GM19328 (cell line): ENCODE results near the gene LRIT3.
"Not testable (repeated sequence)": the region's sequence is repeated elsewhere in the genome, so short reads cannot be mapped to it uniquely, and the experiment has no call there.

ENCODE experiments used
- ATAC-seq: cut with Tn5 transposase; IDR thresholded peaks from one replicate; pipeline ENCODE4 v1.9.1; 2021; ENCODE audit warnings: mild to moderate bottlenecking, moderate library complexity; ENCODE audit not compliant: unreplicated experiment

Gene LRIT3

GRCh38 chr4:109848501-109848900, 594 bp downstream of the LRIT3 start:
- no peak for ATAC-seq

GRCh38 chr4:109850601-109851000, 2.7 kb downstream of the LRIT3 start:
- ATAC-seq = no peak

DNA sequence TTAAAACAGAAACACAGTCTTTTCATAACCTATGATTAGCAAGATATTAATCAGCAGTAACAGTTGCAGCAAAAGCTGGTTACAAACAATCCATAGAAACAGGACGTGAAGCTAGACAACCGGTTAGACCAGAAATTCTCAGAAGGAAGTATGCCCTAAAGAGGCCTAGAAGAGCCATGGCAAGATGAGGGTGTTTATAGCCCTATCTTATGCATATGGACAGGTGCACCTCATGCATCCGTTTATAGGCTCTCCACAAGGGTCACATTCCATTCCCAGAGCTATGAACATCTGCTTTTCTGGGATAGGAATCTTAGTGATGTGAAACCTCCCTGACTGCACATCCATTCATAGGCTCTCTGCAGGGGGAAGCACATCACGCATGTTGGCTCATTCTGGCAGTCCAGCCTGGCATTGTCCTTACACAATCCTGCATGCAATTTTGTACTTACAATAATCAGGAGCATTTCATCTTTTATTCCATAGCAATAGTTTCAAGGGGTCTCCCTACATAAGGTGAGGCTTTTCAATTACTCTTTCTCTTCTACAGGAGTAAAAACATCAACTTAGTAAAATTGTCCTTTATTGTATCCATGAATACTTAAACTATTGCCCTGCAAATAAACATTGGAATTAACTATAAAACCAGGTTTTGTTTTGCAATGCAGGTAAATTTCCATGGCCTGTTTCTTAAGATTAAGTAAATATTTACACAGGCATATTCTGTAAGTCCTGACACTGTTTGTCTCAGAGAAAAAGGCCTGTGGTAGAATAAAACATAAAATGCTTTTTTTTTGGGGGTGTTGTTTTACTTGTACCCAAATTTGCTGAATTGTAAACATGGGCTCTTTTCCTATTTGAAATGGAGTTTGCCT, 11.8 kb downstream of the LRIT3 start:
- not testable (repeated sequence) for ATAC-seq

- ATAC-seq = no peak
Observed at GRCh38 chr4:109861271-109861670, 13.4 kb downstream of the LRIT3 start.

DNA sequence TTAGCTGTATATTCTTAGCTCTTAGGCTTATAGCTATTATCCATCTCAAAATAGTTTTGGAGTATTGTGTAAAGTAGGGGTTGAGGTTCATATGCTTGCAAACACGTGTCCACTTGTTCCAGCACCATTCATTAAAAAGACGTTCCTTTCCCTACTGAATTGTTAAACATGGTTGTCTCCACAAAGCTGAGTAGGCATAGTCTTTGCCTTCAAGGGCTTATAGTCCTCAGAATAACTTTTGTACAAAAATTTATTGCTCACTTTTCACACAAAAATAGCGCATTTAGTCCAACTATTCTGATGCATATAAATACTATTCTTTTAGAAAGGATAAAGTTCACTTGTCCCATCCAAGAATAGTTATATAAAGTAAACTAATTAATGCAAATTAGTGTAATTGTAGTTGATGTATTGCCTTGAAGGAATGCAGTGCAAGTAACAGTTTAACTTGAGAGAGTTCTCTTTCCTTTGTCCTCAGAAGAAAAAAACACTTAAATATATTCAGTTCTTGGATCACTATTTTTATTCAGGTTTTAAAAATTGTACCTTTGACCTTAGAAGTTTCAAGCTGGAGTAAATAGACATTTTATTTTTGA, 14.1 kb downstream of the LRIT3 start:
- ATAC-seq = no peak

DNA sequence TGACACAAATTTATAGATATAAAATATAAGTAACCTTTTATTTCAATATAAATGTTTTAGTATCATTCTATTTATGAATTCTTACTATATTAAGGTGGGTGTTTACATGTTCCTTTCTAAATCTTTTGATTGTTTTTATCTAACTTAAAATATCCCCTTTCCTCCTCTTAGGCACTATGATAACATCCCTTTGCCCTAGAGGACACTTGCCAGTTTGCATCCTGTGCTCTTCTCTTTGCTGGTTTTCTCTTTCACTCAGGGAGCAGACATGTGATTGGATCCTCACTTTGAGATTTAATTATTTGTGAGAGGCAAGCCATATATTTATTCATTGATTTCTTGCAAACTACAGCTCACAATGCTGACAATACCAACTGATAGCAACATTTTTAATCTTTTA, 16.2 kb downstream of the LRIT3 start:
- ATAC-seq = no peak

DNA sequence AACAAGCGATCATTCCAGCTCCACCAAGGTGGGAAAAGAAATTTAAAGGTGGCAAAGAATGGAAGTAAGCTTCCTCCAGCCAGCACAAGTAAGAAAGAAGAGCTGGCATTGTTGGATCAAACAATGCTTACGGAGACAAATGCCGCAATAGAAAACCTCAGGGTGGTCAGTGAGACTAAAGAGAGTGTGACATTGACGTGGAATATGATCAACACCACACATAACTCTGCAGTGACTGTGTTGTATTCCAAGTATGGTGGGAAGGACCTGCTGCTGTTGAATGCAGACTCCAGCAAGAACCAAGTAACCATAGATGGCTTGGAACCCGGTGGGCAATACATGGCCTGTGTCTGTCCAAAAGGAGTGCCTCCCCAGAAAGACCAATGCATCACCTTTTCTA, 22.2 kb downstream of the LRIT3 start:
- ATAC-seq = no peak

- no peak for ATAC-seq
Observed at GRCh38 chr4:109872065-109872464, 24.2 kb downstream of the LRIT3 start.

- ATAC-seq = no peak
Observed at GRCh38 chr4:109872950-109873656, 25.2 kb downstream of the LRIT3 start.

GRCh38 chr4:109873791-109874514, 26.0 kb downstream of the LRIT3 start:
- ATAC-seq = no peak

GRCh38 chr4:109875106-109875505, 27.2 kb downstream of the LRIT3 start:
- no peak for ATAC-seq

GRCh38 chr4:109875553-109875952, 27.6 kb downstream of the LRIT3 start:
- not testable (repeated sequence) for ATAC-seq

GRCh38 chr4:109876634-109877265, 28.8 kb downstream of the LRIT3 start:
- ATAC-seq = no peak

DNA sequence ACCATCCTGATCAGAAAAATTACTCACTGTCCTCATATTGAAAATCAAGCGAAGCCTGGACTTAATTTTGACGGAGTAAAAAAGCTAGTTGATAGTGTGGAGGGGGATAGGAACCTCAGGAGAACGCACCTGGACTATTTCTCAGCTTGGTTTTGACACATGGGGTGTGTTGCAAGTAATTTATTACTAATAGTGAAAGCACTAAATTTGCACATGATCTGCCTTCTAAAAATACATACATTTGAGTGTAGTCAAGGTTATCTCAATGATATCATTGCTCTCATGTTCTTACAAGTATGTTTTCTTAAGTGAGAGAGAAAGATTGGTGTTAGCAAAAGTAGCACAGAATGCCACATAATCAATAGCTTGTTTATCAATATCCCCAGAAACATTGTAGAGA, 29.5 kb downstream of the LRIT3 start:
- peak; percentile 79 for ATAC-seq

- ATAC-seq = no peak
Observed at GRCh38 chr4:109878355-109878754, 30.4 kb downstream of the LRIT3 start.

- ATAC-seq = no peak
Observed at GRCh38 chr4:109879081-109879480, 31.2 kb downstream of the LRIT3 start.

GRCh38 chr4:109879636-109880314, 31.9 kb downstream of the LRIT3 start:
- no peak for ATAC-seq

DNA sequence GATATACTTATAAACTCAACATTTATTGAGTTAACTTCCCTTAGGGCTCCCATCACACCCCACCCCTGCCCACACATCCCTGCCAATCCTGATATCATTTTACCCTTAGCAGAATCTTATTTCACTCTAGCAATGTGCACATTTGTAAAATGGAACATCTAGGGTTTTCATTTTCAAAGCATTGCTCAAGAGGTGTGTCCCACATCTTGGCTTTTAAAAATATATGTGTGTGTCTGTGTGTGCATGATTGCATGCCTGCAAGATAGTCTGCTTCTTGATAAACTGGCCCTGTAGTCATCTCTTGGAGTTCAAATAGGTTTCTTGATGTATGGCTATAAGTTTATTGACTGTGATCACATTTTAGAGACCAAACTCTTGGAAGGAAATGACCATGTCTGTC, 38.4 kb downstream of the LRIT3 start:
- no peak for ATAC-seq

- no peak for ATAC-seq
Observed at GRCh38 chr4:109887071-109887470, 39.2 kb downstream of the LRIT3 start.

DNA sequence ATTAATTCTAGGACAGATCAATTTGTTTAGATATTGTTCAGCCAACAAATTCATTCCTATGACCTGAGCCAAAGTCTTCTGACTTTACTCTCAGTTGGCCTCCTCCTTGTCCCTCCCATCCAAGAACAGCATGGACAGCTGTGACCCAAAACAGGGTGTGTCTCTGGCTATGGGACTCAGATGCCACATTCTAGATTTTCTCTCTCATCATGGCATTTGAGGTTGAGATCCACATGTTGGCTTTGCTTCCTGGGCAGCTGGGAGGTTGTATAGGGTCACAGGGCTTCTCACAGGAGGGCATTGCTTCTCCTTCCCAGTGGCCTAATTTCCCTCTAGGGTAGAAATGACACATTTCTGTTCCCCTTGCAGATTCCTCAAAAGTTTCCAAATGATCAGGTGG, 42.2 kb downstream of the LRIT3 start:
- ATAC-seq = no peak
